Neural progenitor cell (in vitro differentiated cells): ENCODE results near the gene ZNF512B.

Source experiments
- CTCF ChIP-seq: fragments of 200-600 bp; sonication (generic); IDR thresholded peaks from 2 replicates; pipeline ENCODE4 v1.5.1; 2017; ENCODE audit warnings: antibody characterized with exemption, mild to moderate bottlenecking
- EZH2 ChIP-seq: fragments of 200-600 bp; sonication (generic); IDR thresholded peaks from 2 replicates; pipeline ENCODE4 v1.6.1; 2017; ENCODE audit warnings: antibody characterized with exemption, mild to moderate bottlenecking, moderate library complexity

DNA sequence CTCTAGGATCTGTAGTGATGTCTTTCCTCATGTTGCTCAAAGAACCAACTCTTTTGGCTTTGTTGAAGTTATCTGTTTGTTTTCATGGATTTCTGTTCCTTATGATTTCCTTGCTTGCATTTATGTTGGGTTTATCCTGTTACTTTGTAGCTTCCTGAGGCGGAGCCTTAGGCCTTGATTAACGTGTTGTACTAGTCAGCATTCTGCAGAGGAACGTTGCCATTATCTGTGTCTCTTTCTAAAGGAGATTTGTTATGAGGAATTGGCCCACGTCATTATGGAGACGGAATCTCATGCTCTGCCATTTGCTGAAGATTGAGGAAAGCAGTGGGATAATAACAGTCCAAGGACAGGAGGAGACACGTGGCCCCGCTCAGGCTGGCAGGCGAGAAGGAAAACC, 43.4 kb downstream of the ZNF512B start:
- TF ChIP-seq CTCF, result no peak
- TF ChIP-seq EZH2, result no peak
